GM15510 (cell line): Measurements from ENCODE around the gene ZCCHC7.

ENCODE experiments used
- POLR2A ChIP-seq: IDR thresholded peaks from 3 replicates; pipeline ENCODE4 v1.6.1; 2011; ENCODE audit warnings: borderline replicate concordance; ENCODE audit not compliant: insufficient read length; ENCODE audit errors: extremely low read depth

The ZCCHC7 gene

GRCh38 chr9:37259951-37260350, 139.6 kb downstream of the ZCCHC7 start:
- no peak for TF ChIP-seq POLR2A

DNA sequence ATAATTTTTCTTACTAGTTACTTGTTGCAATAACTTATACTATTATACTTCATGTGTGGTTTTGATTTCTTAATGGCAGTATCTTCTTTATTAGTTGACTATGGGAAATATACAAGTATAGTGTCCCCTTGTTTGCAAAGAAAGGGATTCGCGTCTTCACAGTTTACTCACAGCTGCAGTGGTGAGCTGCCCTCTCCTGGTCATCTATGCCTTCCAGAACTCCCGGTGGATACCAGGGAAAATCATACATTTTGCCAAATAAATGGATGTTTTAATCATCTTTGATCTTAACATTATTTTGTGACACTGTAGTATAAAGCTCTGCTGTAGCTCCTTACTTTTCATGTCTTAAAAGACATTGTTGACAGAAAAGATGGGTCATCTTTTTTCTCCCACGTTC, 142.0 kb downstream of the ZCCHC7 start:
- no peak for TF ChIP-seq POLR2A

DNA sequence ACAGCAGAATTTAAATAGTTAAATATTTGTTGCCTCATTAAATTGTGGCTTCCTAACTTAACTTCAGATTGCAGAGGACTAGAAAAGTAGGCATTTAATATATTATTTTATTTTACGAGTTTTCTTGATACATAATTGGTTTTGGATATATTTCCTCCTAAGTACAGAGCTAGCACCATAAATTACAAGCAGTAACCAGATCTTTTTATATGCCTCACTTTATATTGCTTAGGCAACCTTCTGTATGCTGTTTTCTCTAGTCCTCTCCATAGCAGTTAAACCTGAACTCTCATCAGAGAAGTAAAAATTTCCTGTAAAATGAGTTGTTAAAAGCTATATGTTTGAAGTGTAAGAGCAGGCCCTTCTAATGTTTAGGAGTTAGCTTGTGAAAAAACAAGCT, 144.2 kb downstream of the ZCCHC7 start:
- TF ChIP-seq POLR2A, result no peak

DNA sequence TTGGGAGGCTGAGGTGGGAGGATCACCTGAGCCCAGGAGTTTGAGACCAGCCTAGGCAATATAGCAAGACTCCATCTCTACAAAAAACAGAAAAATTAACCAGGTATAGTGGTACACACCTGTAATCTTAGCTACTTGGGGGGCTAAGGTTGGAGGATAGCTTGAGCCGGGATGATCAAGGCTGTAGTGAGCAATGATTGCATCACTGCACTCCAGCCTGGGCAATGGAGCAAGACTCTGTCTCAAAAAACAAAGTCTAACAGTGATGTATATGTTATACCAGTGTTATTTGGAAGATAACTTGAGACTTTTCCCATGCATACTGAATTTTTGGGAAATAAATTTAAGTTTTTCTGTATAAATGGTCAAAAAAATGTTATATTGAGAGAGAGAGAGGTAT, 146.3 kb downstream of the ZCCHC7 start:
- no peak for TF ChIP-seq POLR2A

- no peak for TF ChIP-seq POLR2A
These were observed 148.8 kb downstream of the ZCCHC7 start for GRCh38 chr9:37269221-37269620.

DNA sequence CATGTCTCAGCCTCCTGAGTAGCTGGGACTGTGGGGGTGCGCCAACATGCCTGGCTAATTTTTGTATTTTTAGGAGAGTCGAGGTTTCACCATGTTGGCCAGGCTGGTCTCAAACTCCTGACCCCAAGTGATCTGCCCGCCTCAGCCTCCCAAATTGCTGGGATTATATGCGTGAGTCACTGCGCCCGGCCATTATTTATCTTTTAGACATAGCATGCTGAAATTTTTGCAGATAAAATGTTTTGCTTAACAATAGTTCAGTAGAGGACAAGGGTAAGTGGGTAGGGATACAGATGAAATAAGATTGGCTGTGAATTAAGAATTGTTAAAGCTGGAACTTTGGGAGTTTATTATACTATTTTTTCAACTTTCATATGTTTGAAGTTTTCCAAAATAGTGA, 151.3 kb downstream of the ZCCHC7 start:
- TF ChIP-seq POLR2A, result no peak

GRCh38 chr9:37273595-37273994, 153.2 kb downstream of the ZCCHC7 start:
- no peak for TF ChIP-seq POLR2A

- no peak for TF ChIP-seq POLR2A
These were observed 161.2 kb downstream of the ZCCHC7 start for GRCh38 chr9:37281541-37281940.

GRCh38 chr9:37283730-37284325, 163.5 kb downstream of the ZCCHC7 start:
- TF ChIP-seq POLR2A, result no peak

GRCh38 chr9:37284636-37285035, 164.3 kb downstream of the ZCCHC7 start:
- TF ChIP-seq POLR2A, result no peak

GRCh38 chr9:37286530-37287175, 166.3 kb downstream of the ZCCHC7 start:
- no peak for TF ChIP-seq POLR2A

GRCh38 chr9:37287317-37287716, 166.9 kb downstream of the ZCCHC7 start:
- no peak for TF ChIP-seq POLR2A

GRCh38 chr9:37289631-37290030, 169.3 kb downstream of the ZCCHC7 start:
- TF ChIP-seq POLR2A, result no peak

GRCh38 chr9:37290366-37290939, 170.1 kb downstream of the ZCCHC7 start:
- no peak for TF ChIP-seq POLR2A

- no peak for TF ChIP-seq POLR2A
These were observed 170.6 kb downstream of the ZCCHC7 start for GRCh38 chr9:37290940-37291485.

- no peak for TF ChIP-seq POLR2A
These were observed 172.5 kb downstream of the ZCCHC7 start for GRCh38 chr9:37292896-37293295.

GRCh38 chr9:37293664-37294524, 173.5 kb downstream of the ZCCHC7 start:
- TF ChIP-seq POLR2A, result no peak
